ENCODE results near the gene COX7A2L. TPM values are rescaled to one million over a fixed set of nuclear protein-coding genes. Genes with fewer than 3 reads are reported as not detected.
A peak's percentile ranks its signal among the peaks of the same experiment; 100 is the strongest.

COX7A2L gene
- total and polyA plus RNA-seq, 10 of the 15 experiments (the other 5 are each of a cell fraction or from before 2014, with no cell fraction given), result 134 to 532 (median 222) TPM

DNA sequence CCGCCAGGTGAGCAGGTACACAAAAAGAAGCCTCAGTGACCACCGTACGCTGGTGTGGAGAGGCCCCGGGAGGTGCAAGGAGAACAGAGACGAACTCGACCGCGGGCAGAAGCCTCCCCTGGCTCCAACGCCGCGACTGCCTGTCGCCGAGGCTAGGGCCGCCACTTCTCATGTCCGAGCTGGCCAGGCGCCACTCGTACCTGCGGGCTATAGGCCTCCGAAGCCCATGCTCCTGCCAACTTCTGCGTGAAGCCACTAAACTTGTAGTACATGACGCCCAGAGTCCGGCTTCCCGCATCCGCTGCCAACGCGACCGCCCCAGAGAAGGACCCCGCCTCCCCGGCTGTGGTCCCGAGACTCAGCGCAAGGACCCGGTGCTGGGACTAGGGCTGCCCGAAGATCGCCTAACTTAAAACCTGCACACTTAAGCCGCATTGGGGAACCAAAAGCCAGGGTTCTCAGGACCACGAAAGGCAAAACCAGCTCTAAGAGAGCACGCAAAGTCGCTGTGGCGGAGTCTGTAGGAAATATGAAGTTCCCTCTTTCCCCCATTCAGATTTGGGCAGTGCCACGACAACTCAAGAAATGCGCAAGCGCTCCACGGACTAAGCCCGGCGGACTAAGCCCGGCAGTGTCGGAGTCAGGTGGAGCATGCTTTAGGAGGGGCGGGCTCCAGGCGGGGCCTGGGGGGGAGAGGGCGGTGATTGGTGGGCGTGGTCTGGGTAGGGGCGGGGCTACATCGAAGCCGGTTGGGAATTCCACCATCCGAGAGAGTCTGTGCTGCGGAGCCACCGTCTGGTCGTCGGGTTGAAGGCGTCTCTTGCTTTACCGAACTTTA, at the start of gene COX7A2L (continued):
- TF ChIP-seq, protein P1, sequence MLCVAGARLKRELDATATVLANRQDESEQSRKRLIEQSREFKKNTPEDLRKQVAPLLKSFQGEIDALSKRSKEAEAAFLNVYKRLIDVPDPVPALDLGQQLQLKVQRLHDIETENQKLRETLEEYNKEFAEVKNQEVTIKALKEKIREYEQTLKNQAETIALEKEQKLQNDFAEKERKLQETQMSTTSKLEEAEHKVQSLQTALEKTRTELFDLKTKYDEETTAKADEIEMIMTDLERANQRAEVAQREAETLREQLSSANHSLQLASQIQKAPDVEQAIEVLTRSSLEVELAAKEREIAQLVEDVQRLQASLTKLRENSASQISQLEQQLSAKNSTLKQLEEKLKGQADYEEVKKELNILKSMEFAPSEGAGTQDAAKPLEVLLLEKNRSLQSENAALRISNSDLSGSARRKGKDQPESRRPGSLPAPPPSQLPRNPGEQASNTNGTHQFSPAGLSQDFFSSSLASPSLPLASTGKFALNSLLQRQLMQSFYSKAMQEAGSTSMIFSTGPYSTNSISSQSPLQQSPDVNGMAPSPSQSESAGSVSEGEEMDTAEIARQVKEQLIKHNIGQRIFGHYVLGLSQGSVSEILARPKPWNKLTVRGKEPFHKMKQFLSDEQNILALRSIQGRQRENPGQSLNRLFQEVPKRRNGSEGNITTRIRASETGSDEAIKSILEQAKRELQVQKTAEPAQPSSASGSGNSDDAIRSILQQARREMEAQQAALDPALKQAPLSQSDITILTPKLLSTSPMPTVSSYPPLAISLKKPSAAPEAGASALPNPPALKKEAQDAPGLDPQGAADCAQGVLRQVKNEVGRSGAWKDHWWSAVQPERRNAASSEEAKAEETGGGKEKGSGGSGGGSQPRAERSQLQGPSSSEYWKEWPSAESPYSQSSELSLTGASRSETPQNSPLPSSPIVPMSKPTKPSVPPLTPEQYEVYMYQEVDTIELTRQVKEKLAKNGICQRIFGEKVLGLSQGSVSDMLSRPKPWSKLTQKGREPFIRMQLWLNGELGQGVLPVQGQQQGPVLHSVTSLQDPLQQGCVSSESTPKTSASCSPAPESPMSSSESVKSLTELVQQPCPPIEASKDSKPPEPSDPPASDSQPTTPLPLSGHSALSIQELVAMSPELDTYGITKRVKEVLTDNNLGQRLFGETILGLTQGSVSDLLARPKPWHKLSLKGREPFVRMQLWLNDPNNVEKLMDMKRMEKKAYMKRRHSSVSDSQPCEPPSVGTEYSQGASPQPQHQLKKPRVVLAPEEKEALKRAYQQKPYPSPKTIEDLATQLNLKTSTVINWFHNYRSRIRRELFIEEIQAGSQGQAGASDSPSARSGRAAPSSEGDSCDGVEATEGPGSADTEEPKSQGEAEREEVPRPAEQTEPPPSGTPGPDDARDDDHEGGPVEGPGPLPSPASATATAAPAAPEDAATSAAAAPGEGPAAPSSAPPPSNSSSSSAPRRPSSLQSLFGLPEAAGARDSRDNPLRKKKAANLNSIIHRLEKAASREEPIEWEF (IDR thresholded peaks at IDR 0.05; ENCODE audit: insufficient replicate concordance, low read depth, low read length), result no peak
- TF ChIP-seq HDAC6 (IDR thresholded peaks at IDR 0.05; ENCODE audit: unreplicated experiment) (no peak), EP300 (IDR thresholded peaks at IDR 0.05; ENCODE audit: borderline replicate concordance in 1 of 2, control insufficient read depth in 1 of 2, low read depth in 2 of 2, low read length in 2 of 2) (0 out of 4 replicates have a peak, but pooled peaks of 1 of the 2 experiments have one; percentile 31), SREBF1 (IDR thresholded peaks at IDR 0.05; ENCODE audit: low read length) (no peak), NFXL1 (IDR thresholded peaks at IDR 0.05; ENCODE audit: borderline replicate concordance) (no peak), CHD2 (IDR thresholded peaks at IDR 0.05; ENCODE audit: borderline replicate concordance, low read depth, low read length) (no peak), ZSCAN29 (IDR thresholded peaks at IDR 0.05) (no peak), RELA (IDR thresholded peaks at IDR 0.05; ENCODE audit: borderline replicate concordance, partially characterized antibody) (peak; percentile 64), MLLT1 (IDR thresholded peaks at IDR 0.05) (peak; percentile 55; the same call in 1 of the 2 replicates), IKZF2 (IDR thresholded peaks at IDR 0.05) (peak; percentile 12 to 34; a peak in 1 of 4 replicates), BHLHE40 (IDR thresholded peaks at IDR 0.05; ENCODE audit: borderline replicate concordance in 1 of 2, low read depth in 2 of 2, low read length in 1 of 2) (peak; percentile 82 to 91), ZBTB4 (CRISPR knock-in tag; IDR thresholded peaks at IDR 0.05) (no peak), KLF5 (IDR thresholded peaks at IDR 0.05; ENCODE audit: partially characterized antibody) (peak; percentile 89), JUND (IDR thresholded peaks at IDR 0.05; ENCODE audit: low read depth, low read length) (no peak)
- TF ChIP-seq, protein P2, sequence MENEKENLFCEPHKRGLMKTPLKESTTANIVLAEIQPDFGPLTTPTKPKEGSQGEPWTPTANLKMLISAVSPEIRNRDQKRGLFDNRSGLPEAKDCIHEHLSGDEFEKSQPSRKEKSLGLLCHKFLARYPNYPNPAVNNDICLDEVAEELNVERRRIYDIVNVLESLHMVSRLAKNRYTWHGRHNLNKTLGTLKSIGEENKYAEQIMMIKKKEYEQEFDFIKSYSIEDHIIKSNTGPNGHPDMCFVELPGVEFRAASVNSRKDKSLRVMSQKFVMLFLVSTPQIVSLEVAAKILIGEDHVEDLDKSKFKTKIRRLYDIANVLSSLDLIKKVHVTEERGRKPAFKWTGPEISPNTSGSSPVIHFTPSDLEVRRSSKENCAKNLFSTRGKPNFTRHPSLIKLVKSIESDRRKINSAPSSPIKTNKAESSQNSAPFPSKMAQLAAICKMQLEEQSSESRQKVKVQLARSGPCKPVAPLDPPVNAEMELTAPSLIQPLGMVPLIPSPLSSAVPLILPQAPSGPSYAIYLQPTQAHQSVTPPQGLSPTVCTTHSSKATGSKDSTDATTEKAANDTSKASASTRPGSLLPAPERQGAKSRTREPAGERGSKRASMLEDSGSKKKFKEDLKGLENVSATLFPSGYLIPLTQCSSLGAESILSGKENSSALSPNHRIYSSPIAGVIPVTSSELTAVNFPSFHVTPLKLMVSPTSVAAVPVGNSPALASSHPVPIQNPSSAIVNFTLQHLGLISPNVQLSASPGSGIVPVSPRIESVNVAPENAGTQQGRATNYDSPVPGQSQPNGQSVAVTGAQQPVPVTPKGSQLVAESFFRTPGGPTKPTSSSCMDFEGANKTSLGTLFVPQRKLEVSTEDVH (IDR thresholded peaks at IDR 0.05; ENCODE audit: low read depth, partially characterized antibody), result no peak

Data from GM12878 (cell line).